Panc1 (cell line): ENCODE results near the gene PCNX1. TPM values are rescaled to one million over a fixed set of nuclear protein-coding genes. Genes with fewer than 3 reads are reported as not detected.
"Not testable (repeated sequence)": the region's sequence is repeated elsewhere in the genome, so short reads cannot be mapped to it uniquely, and the experiment has no call there.

Experiments
- ATAC-seq: fragments of 200-7000 bp; cut with Tn5 transposase; 2 replicates; pipeline ENCODE4 v1.9.1; 2020; ENCODE audit warnings: mild to moderate bottlenecking, moderate library complexity
- BruUV-seq: library from RNA; stranded (reverse); fragments of 400-500 nt; replicated peaks from 2 replicates; lab custom pipeline; 2021; lab: Mats Ljungman, UMichigan
- CTCF ChIA-PET: fragments of 300-600 bp; sonication (Branson Sonifier 250); formaldehyde crosslinking; loops from one replicate; lab custom pipeline; 2022; ENCODE audit warnings: antibody characterized with exemption; lab: Charles Lee
- POLR2A ChIA-PET: fragments of 300-600 bp; sonication (Branson Sonifier 250); formaldehyde crosslinking; loops from one replicate; lab custom pipeline; 2022; ENCODE audit warnings: antibody characterized with exemption; lab: Charles Lee
- DNase-seq: peaks from one replicate; pipeline ENCODE4 v3.0.0-alpha.2; 2010; ENCODE audit warnings: low read depth, low spot score
- H3K27ac ChIP-seq: 2 replicates; pipeline ENCODE4 v1.5.1; 2011; ENCODE audit warnings: mild to moderate bottlenecking, low read length, inconsistent platforms
- H3K27me3 ChIP-seq: fragments of 200-500 bp; sonication (Bioruptor generic); 2 replicates; pipeline ENCODE4 v1.6.0; 2014; ENCODE audit warnings: low read length, inconsistent platforms; ENCODE audit not compliant: control insufficient read depth, insufficient read depth
- H3K36me3 ChIP-seq: fragments of 200-500 bp; sonication (Bioruptor generic); 2 replicates; pipeline ENCODE4 v1.5.1; 2014; ENCODE audit warnings: inconsistent platforms, mild to moderate bottlenecking, low read length, moderate library complexity; ENCODE audit not compliant: control insufficient read depth, insufficient read depth
- H3K4me1 ChIP-seq: 2 replicates; pipeline ENCODE4 v1.5.1; 2011; ENCODE audit warnings: inconsistent platforms, mild to moderate bottlenecking, low read length, moderate library complexity; ENCODE audit not compliant: control insufficient read depth, insufficient read depth
- H3K4me3 ChIP-seq, 2 experiments: 2 replicates each; pipeline ENCODE4 v1.5.1; 2011 to 2012; ENCODE audit warnings: low read depth in 2 of 2, low read length in 2 of 2, mild to moderate bottlenecking in 2 of 2, inconsistent platforms in 1 of 2, moderate library complexity in 1 of 2
- H3K9me3 ChIP-seq: fragments of 200-500 bp; sonication (Bioruptor generic); 2 replicates; pipeline ENCODE4 v1.5.1; 2014; ENCODE audit warnings: low read depth, mild to moderate bottlenecking, inconsistent platforms, low read length, moderate library complexity; ENCODE audit not compliant: control insufficient read depth, insufficient read depth
- CTCF ChIP-seq: fragments of 450-650 bp; IDR thresholded peaks from 2 replicates; pipeline ENCODE4 v1.5.1; 2017; ENCODE audit warnings: mild to moderate bottlenecking
- POLR2AphosphoS5 ChIP-seq: IDR thresholded peaks from 2 replicates; pipeline ENCODE4 v1.6.1; 2012; ENCODE audit warnings: mild to moderate bottlenecking, low read depth, low read length, moderate library complexity
- REST ChIP-seq, 2 experiments: IDR thresholded peaks; 2 replicates each; pipeline ENCODE4 v1.6.1; 2011 to 2012; ENCODE audit warnings: low read depth in 2 of 2, control low read depth in 1 of 2, low read length in 1 of 2, mild to moderate bottlenecking in 1 of 2, moderate library complexity in 1 of 2; ENCODE audit not compliant: insufficient read depth in 1 of 2
- SIN3A ChIP-seq: IDR thresholded peaks from 2 replicates; pipeline ENCODE4 v1.6.1; 2012; ENCODE audit warnings: low read depth, mild to moderate bottlenecking, low read length, moderate library complexity, borderline replicate concordance; ENCODE audit not compliant: insufficient read depth
- TCF7L2 ChIP-seq: IDR thresholded peaks from 2 replicates; pipeline ENCODE4 v1.6.1; 2011; ENCODE audit warnings: mild to moderate bottlenecking, low read depth, low read length, inconsistent platforms
- in situ Hi-C: cut with HindIII; loops from 2 replicates; pipeline ENCODE4 v1.10.0; 2016; ENCODE audit warnings: low sequenced_read_pairs, low pct_unique_long_range_greater_than_20kb
- intact Hi-C: fragments of 100-400 bp; cut with micrococcal nuclease; formaldehyde crosslinking; loops from one replicate; pipeline ENCODE4 v1.10.0; 2022; ENCODE audit not compliant: unreplicated experiment
- total RNA-seq: library from RNA; stranded (reverse); gene quantifications from one replicate; pipeline ENCODE4 v1.2.1, GENCODE V29; 2021; ENCODE audit not compliant: unreplicated experiment

PCNX1 gene
- total RNA-seq, 1 experiment from 2014 or later = 30.5 TPM

GRCh38 chr14:71123579-71124135 is 216.4 kb downstream of the PCNX1 start:
- in situ Hi-C loops = no loop called here
- Histone ChIP-seq H3K4me3 (no peak overlapping the region), H3K4me1 (no peaks in the 10 kb centered on the region), H3K27ac (no peak overlapping the region), H3K27me3 (no peaks in the 10 kb centered on the region), H3K9me3 (no peaks in the 10 kb centered on the region), H3K36me3 (no peaks in the 10 kb centered on the region)
- DNase-seq (no peak), ATAC-seq (no peak)
- TF ChIP-seq POLR2AphosphoS5 (no peak), REST (IDR thresholded peaks at IDR 0.05; ENCODE audit: insufficient read depth in 1 of 2, low read depth in 2 of 2, low read length in 1 of 2) (no peak), TCF7L2 (no peak), SIN3A (no peak), CTCF (no peak)
- intact Hi-C loops = no loop called here
- BruUV-seq = no TSS peak
- ChIA-PET POLR2A (no interaction called here), CTCF (no interaction called here)

- CTCF ChIA-PET, H3K4me3 ChIP-seq, DNase-seq, BruUV-seq, in situ Hi-C loops, H3K27ac ChIP-seq, intact Hi-C loops, ATAC-seq, H3K4me1 ChIP-seq, H3K9me3 ChIP-seq, H3K27me3 ChIP-seq, POLR2A ChIA-PET, H3K36me3 ChIP-seq: not testable (repeated sequence)
Measured at GRCh38 chr14:71129716-71130490, 222.6 kb downstream of the PCNX1 start.
